Neural cell (in vitro differentiated cells): ENCODE measurements around the gene POLR1E. TPM values are rescaled to one million over a fixed set of nuclear protein-coding genes. Genes with fewer than 3 reads are reported as not detected.
"Not testable (repeated sequence)": the region's sequence is repeated elsewhere in the genome, so short reads cannot be mapped to it uniquely, and the experiment has no call there.

ENCODE experiments used
- H2AFZ ChIP-seq: fragments of 200-600, 300-800 bp; sonication (generic), shearing (Covaris generic); 2 replicates; pipeline ENCODE4 v1.6.0; 2014; ENCODE audit warnings: low read depth, mild to moderate bottlenecking, antibody characterized with exemption, low read length, moderate library complexity
- H3F3A ChIP-seq: fragments of 200-600 bp; shearing (Covaris generic); 2 replicates; pipeline ENCODE4 v1.6.1; 2016; ENCODE audit warnings: mild to moderate bottlenecking, moderate library complexity, mixed read lengths, antibody characterized with exemption, low read length; ENCODE audit not compliant: insufficient read depth, poor library complexity, severe bottlenecking
- H3K27ac ChIP-seq: fragments of 200-600, 300-800 bp; sonication (generic), shearing (Covaris generic); 2 replicates; pipeline ENCODE4 v1.5.1; 2014; ENCODE audit warnings: mild to moderate bottlenecking, low read length, moderate library complexity
- H3K27me3 ChIP-seq: fragments of 300-800, 200-600 bp; sonication (generic), shearing (Covaris generic); 2 replicates; pipeline ENCODE4 v1.6.0; 2014; ENCODE audit warnings: mild to moderate bottlenecking, low read depth, low read length, moderate library complexity; ENCODE audit not compliant: insufficient read depth
- H3K36me3 ChIP-seq: fragments of 300-800, 200-600 bp; sonication (generic), shearing (Covaris generic); 2 replicates; pipeline ENCODE4 v1.5.1; 2014; ENCODE audit warnings: mild to moderate bottlenecking, antibody characterized with exemption, low read length, moderate library complexity; ENCODE audit not compliant: insufficient read depth
- H3K4me2 ChIP-seq: fragments of 300-800, 200-600 bp; sonication (generic), shearing (Covaris generic); 2 replicates; pipeline ENCODE4 v1.6.0; 2014; ENCODE audit warnings: mild to moderate bottlenecking, low read length
- H3K4me3 ChIP-seq: fragments of 300-800, 200-600 bp; sonication (generic), shearing (Covaris generic); 2 replicates; pipeline ENCODE4 v1.5.1; 2014; ENCODE audit warnings: mild to moderate bottlenecking, low read length, moderate library complexity
- H3K79me2 ChIP-seq: fragments of 200-600 bp; shearing (Covaris generic); replicated peaks from 2 replicates; pipeline ENCODE4 v1.6.0; 2014; ENCODE audit warnings: mild to moderate bottlenecking, low read length, moderate library complexity; ENCODE audit not compliant: insufficient read depth
- H3K9ac ChIP-seq: fragments of 300-800, 200-600 bp; sonication (generic), shearing (Covaris generic); 2 replicates; pipeline ENCODE4 v1.6.1; 2016; ENCODE audit warnings: mild to moderate bottlenecking, low read length, mixed read lengths
- H3K9me2 ChIP-seq: fragments of 200-600 bp; shearing (Covaris generic); 2 replicates; pipeline ENCODE4 v1.6.1; 2016; ENCODE audit warnings: mild to moderate bottlenecking, low read length, mixed read lengths; ENCODE audit not compliant: insufficient read depth
- H3K9me3 ChIP-seq: fragments of 200-600, 300-800 bp; sonication (generic), shearing (Covaris generic); 2 replicates; pipeline ENCODE4 v1.6.1; 2016; ENCODE audit warnings: mild to moderate bottlenecking, mixed run types, low read length, moderate library complexity, mixed read lengths
- H4K20me1 ChIP-seq: fragments of 200-600 bp; shearing (Covaris generic); 2 replicates; pipeline ENCODE4 v1.6.1; 2016; ENCODE audit warnings: mild to moderate bottlenecking, mixed run types; ENCODE audit not compliant: insufficient read depth
- EP300 ChIP-seq: fragments of 450-650 bp; conservative IDR thresholded peaks from 2 replicates; pipeline ENCODE4 v1.6.1; 2014; ENCODE audit warnings: antibody characterized with exemption, mild to moderate bottlenecking, moderate library complexity; ENCODE audit not compliant: poor library complexity, severe bottlenecking
- EZH2 ChIP-seq: fragments of 200-600, 300-800 bp; shearing (Covaris generic), sonication (generic); IDR thresholded peaks from 2 replicates; pipeline ENCODE4 v1.6.1; 2014; ENCODE audit warnings: antibody characterized with exemption, low read length, borderline replicate concordance, mild to moderate bottlenecking; ENCODE audit not compliant: insufficient read depth, poor library complexity, severe bottlenecking
- MXI1 ChIP-seq: fragments of 450-650 bp; conservative IDR thresholded peaks from 2 replicates; pipeline ENCODE4 v1.6.1; 2014; ENCODE audit warnings: antibody characterized with exemption, mild to moderate bottlenecking; ENCODE audit not compliant: poor library complexity, severe bottlenecking
- POLR2AphosphoS5 ChIP-seq: IDR thresholded peaks from 2 replicates; pipeline ENCODE4 v1.6.1; 2012
- RAD21 ChIP-seq: fragments of 450-650 bp; conservative IDR thresholded peaks from 2 replicates; pipeline ENCODE4 v1.6.1; 2014; ENCODE audit warnings: antibody characterized with exemption, mild to moderate bottlenecking, moderate library complexity
- SMC3 ChIP-seq: fragments of 450-650 bp; conservative IDR thresholded peaks from 2 replicates; pipeline ENCODE4 v1.6.1; 2014; ENCODE audit warnings: antibody characterized with exemption, mild to moderate bottlenecking, moderate library complexity; ENCODE audit not compliant: poor library complexity
- TAF1 ChIP-seq: IDR thresholded peaks from 2 replicates; pipeline ENCODE4 v1.6.1; 2012; ENCODE audit warnings: low read depth
- polyA plus RNA-seq: library from polyadenylated mRNA; depleted of rRNA; stranded (reverse); fragments of >200 nt; gene quantifications from 2 replicates; pipeline ENCODE4 v1.2.3, GENCODE V29; 2014
- TF ChIP-seq, protein P1 (sequence below): fragments of 450-650 bp; IDR thresholded peaks from 2 replicates; pipeline ENCODE4 v1.5.1; 2014; ENCODE audit warnings: antibody characterized with exemption, mild to moderate bottlenecking, moderate library complexity; ENCODE audit not compliant: poor library complexity, severe bottlenecking
- TF ChIP-seq, protein P2 (sequence below): IDR thresholded peaks from 2 replicates; pipeline ENCODE4 v1.6.1; 2012; ENCODE audit warnings: borderline replicate concordance

The POLR1E gene
- polyA plus RNA-seq, 1 donor from 2014 or later, result 19.1 TPM

DNA sequence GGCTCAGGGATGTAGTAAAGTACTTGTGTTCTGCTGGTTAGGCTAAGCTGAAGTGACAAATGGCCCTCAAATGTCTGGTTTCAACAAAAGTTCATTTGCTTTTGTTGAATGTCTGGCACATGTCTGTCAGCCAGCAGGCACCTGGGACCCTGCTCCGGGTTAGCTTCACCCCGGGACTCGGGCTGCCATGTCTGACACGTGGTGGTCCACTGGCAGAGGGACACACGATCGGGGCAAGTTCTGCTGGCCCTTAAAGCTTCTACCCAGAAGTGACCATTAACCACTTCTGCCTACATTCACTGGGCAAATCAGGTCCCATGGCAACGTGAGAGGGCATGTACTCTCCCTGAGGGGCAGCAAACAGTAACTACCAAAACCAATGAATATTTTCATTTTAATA lies 23.8 kb downstream of the POLR1E start:
- Histone ChIP-seq H3K9me2 (no peaks in the 10 kb centered on the region), H3K9me3 (no peaks in the 10 kb centered on the region), H3K27ac (no peak overlapping the region), H3K9ac (no peak overlapping the region), H2AFZ (no peak overlapping the region), H4K20me1 (no peaks in the 10 kb centered on the region), H3K4me3 (no peak overlapping the region), H3K36me3 (peaks cover 10% of the 10 kb centered on the region), H3K4me2 (no peak overlapping the region), H3K27me3 (no peaks in the 10 kb centered on the region), H3F3A (no peaks in the 10 kb centered on the region), H3K79me2 (no peaks in the 10 kb centered on the region)
- TF ChIP-seq TAF1 (no peak), POLR2AphosphoS5 (no peak), MXI1 (no peak), EZH2 (no peak), EP300 (no peak), RAD21 (no peak), SMC3 (no peak)
- TF ChIP-seq, protein P1, sequence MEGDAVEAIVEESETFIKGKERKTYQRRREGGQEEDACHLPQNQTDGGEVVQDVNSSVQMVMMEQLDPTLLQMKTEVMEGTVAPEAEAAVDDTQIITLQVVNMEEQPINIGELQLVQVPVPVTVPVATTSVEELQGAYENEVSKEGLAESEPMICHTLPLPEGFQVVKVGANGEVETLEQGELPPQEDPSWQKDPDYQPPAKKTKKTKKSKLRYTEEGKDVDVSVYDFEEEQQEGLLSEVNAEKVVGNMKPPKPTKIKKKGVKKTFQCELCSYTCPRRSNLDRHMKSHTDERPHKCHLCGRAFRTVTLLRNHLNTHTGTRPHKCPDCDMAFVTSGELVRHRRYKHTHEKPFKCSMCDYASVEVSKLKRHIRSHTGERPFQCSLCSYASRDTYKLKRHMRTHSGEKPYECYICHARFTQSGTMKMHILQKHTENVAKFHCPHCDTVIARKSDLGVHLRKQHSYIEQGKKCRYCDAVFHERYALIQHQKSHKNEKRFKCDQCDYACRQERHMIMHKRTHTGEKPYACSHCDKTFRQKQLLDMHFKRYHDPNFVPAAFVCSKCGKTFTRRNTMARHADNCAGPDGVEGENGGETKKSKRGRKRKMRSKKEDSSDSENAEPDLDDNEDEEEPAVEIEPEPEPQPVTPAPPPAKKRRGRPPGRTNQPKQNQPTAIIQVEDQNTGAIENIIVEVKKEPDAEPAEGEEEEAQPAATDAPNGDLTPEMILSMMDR, result no peak
- TF ChIP-seq, protein P2, sequence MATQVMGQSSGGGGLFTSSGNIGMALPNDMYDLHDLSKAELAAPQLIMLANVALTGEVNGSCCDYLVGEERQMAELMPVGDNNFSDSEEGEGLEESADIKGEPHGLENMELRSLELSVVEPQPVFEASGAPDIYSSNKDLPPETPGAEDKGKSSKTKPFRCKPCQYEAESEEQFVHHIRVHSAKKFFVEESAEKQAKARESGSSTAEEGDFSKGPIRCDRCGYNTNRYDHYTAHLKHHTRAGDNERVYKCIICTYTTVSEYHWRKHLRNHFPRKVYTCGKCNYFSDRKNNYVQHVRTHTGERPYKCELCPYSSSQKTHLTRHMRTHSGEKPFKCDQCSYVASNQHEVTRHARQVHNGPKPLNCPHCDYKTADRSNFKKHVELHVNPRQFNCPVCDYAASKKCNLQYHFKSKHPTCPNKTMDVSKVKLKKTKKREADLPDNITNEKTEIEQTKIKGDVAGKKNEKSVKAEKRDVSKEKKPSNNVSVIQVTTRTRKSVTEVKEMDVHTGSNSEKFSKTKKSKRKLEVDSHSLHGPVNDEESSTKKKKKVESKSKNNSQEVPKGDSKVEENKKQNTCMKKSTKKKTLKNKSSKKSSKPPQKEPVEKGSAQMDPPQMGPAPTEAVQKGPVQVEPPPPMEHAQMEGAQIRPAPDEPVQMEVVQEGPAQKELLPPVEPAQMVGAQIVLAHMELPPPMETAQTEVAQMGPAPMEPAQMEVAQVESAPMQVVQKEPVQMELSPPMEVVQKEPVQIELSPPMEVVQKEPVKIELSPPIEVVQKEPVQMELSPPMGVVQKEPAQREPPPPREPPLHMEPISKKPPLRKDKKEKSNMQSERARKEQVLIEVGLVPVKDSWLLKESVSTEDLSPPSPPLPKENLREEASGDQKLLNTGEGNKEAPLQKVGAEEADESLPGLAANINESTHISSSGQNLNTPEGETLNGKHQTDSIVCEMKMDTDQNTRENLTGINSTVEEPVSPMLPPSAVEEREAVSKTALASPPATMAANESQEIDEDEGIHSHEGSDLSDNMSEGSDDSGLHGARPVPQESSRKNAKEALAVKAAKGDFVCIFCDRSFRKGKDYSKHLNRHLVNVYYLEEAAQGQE, result no peak

DNA sequence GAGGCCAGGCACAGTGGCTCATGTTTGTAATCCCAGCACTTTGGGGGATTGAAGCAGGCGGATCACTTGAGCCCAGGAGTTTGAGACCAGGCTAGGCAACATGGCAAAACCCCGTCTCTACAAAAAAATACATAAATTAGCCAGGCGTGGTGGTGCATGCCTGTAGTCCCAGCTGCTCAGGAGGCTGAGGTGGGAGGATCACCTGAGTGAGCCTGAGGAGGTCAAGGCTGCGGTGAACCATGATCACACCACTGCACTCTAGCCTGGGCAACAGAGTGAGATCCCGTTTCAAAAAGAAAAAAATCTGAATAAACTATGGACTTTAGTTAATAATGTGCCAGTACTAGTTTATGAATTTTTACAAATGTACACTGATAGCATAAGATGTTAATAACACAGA lies 24.3 kb downstream of the POLR1E start:
- not testable (repeated sequence) for H3K4me2 ChIP-seq, H3K4me3 ChIP-seq, H3K9me2 ChIP-seq, H2AFZ ChIP-seq, H3K36me3 ChIP-seq, H4K20me1 ChIP-seq, H3F3A ChIP-seq, H3K9ac ChIP-seq, H3K27ac ChIP-seq, H3K27me3 ChIP-seq, H3K9me3 ChIP-seq, H3K79me2 ChIP-seq
